H1 (cell line): Measurements from ENCODE around the gene SLC8A1. TPM values are rescaled to one million over a fixed set of nuclear protein-coding genes. Genes with fewer than 3 reads are reported as not detected.

ENCODE experiments used
- POLR2AphosphoS5 ChIP-seq: IDR thresholded peaks from 2 replicates; pipeline ENCODE4 v1.6.1; 2011; ENCODE audit warnings: low read depth, low read length
- polyA plus RNA-seq, 7 experiments: library from polyadenylated mRNA; depleted of rRNA in 3 of 7; stranded (reverse) in 5 of 7; unstranded in 2 of 7; fragments of >200 nt in 5 of 7; fragments of 200-250 nt in 2 of 7; gene quantifications; 1 replicate in 5 of 7; 2 replicates in 1 of 7; 4 replicates in 1 of 7; pipeline versions ENCODE4 v1.2.1 to v1.2.3, GENCODE V29; 2011 to 2013; ENCODE audit warnings: missing spikeins in 2 of 7, mixed read lengths in 2 of 7
- total RNA-seq: library from RNA; stranded (reverse); fragmentation: NEBNext Ultra II Directional; extraction: Animal tissue kit (Norgen Biotek cat#: 25700); gene quantifications from 2 replicates; pipeline ENCODE4 v1.2.1, GENCODE V29; 2021
- TF ChIP-seq, protein P1 (sequence below): fragments of 300-600 bp; sonication (generic); IDR thresholded peaks from 2 replicates; pipeline ENCODE4 v1.7.1; 2012; ENCODE audit warnings: low read length, moderate library complexity, mild to moderate bottlenecking, inconsistent platforms; ENCODE audit not compliant: insufficient replicate concordance

SLC8A1 gene
- total and polyA plus RNA-seq, 2 of the 8 experiments (the other 6 are each of a cell fraction or from before 2014, with no cell fraction given), result 0.68 to 3.6 TPM

DNA sequence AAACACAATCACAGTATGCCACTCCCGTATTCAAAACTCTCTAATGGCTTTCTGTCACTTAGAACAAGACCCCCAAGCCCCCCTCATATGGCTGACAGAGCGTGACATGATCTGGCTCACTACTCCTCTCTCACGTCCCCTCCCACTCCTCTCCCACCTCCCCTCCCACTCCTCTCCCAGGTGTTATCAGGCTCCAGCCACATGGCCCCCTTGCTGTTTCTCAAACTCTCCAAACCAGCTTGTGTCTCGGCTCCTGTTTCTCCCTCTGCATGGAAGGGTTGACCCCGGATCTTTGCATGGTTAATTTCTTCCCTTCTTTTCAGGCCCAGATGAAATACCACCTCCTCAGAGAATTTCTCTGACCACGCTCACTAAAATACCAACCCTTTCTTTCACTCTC lies 180.8 kb downstream of the SLC8A1 start (continued):
- TF ChIP-seq, protein P1, sequence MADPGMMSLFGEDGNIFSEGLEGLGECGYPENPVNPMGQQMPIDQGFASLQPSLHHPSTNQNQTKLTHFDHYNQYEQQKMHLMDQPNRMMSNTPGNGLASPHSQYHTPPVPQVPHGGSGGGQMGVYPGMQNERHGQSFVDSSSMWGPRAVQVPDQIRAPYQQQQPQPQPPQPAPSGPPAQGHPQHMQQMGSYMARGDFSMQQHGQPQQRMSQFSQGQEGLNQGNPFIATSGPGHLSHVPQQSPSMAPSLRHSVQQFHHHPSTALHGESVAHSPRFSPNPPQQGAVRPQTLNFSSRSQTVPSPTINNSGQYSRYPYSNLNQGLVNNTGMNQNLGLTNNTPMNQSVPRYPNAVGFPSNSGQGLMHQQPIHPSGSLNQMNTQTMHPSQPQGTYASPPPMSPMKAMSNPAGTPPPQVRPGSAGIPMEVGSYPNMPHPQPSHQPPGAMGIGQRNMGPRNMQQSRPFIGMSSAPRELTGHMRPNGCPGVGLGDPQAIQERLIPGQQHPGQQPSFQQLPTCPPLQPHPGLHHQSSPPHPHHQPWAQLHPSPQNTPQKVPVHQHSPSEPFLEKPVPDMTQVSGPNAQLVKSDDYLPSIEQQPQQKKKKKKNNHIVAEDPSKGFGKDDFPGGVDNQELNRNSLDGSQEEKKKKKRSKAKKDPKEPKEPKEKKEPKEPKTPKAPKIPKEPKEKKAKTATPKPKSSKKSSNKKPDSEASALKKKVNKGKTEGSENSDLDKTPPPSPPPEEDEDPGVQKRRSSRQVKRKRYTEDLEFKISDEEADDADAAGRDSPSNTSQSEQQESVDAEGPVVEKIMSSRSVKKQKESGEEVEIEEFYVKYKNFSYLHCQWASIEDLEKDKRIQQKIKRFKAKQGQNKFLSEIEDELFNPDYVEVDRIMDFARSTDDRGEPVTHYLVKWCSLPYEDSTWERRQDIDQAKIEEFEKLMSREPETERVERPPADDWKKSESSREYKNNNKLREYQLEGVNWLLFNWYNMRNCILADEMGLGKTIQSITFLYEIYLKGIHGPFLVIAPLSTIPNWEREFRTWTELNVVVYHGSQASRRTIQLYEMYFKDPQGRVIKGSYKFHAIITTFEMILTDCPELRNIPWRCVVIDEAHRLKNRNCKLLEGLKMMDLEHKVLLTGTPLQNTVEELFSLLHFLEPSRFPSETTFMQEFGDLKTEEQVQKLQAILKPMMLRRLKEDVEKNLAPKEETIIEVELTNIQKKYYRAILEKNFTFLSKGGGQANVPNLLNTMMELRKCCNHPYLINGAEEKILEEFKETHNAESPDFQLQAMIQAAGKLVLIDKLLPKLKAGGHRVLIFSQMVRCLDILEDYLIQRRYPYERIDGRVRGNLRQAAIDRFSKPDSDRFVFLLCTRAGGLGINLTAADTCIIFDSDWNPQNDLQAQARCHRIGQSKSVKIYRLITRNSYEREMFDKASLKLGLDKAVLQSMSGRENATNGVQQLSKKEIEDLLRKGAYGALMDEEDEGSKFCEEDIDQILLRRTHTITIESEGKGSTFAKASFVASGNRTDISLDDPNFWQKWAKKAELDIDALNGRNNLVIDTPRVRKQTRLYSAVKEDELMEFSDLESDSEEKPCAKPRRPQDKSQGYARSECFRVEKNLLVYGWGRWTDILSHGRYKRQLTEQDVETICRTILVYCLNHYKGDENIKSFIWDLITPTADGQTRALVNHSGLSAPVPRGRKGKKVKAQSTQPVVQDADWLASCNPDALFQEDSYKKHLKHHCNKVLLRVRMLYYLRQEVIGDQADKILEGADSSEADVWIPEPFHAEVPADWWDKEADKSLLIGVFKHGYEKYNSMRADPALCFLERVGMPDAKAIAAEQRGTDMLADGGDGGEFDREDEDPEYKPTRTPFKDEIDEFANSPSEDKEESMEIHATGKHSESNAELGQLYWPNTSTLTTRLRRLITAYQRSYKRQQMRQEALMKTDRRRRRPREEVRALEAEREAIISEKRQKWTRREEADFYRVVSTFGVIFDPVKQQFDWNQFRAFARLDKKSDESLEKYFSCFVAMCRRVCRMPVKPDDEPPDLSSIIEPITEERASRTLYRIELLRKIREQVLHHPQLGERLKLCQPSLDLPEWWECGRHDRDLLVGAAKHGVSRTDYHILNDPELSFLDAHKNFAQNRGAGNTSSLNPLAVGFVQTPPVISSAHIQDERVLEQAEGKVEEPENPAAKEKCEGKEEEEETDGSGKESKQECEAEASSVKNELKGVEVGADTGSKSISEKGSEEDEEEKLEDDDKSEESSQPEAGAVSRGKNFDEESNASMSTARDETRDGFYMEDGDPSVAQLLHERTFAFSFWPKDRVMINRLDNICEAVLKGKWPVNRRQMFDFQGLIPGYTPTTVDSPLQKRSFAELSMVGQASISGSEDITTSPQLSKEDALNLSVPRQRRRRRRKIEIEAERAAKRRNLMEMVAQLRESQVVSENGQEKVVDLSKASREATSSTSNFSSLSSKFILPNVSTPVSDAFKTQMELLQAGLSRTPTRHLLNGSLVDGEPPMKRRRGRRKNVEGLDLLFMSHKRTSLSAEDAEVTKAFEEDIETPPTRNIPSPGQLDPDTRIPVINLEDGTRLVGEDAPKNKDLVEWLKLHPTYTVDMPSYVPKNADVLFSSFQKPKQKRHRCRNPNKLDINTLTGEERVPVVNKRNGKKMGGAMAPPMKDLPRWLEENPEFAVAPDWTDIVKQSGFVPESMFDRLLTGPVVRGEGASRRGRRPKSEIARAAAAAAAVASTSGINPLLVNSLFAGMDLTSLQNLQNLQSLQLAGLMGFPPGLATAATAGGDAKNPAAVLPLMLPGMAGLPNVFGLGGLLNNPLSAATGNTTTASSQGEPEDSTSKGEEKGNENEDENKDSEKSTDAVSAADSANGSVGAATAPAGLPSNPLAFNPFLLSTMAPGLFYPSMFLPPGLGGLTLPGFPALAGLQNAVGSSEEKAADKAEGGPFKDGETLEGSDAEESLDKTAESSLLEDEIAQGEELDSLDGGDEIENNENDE, result no peak
- no peak for TF ChIP-seq POLR2AphosphoS5
- TF ChIP-seq, all 59 proteins: peak for 0
